GM23248 (cell line): ENCODE data around the gene NDUFB10.

Source experiments
- EZH2 ChIP-seq: fragments of 200-600 bp; sonication (generic); IDR thresholded peaks from 2 replicates; pipeline ENCODE4 v1.6.1; 2018; ENCODE audit warnings: antibody characterized with exemption, mild to moderate bottlenecking; ENCODE audit not compliant: insufficient read depth, poor library complexity, severe bottlenecking
- EZH2phosphoT487 ChIP-seq: fragments of 200-600 bp; sonication (generic); IDR thresholded peaks from 2 replicates; pipeline ENCODE4 v1.6.1; 2018; ENCODE audit warnings: antibody characterized with exemption, moderate library complexity, mild to moderate bottlenecking, low read depth; ENCODE audit not compliant: insufficient read depth

DNA sequence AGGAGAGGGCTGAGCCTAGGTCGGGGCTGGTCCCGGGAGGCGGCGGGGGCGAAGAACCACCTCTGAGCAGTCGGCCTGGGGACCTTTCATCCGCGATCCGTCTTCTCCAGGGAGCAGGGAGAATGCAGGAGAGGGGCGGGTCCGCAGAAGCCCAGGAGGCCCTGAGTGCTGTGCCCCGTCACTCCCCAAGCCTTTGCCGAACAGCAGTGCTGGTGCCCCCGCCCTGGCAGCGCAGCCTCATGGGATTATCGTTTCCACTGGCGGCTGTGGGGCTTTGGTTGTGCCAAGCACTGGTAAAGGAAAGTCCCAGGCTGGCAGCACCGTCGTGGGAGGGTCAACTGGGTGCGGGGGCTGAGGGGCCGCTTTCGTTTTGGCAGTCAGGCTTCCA is 13.1 kb downstream of the NDUFB10 start:
- no peak for TF ChIP-seq EZH2
- TF ChIP-seq EZH2phosphoT487: no peak
